Umbilical cord (tissue), 2 donors: Measurements from ENCODE around the gene PFDN6. TPM values are rescaled to one million over a fixed set of nuclear protein-coding genes. Genes with fewer than 3 reads are reported as not detected.
A peak's percentile ranks its signal among the peaks of the same experiment; 100 is the strongest.

ENCODE experiments used
- DNase-seq: peaks from one replicate; pipeline ENCODE4 v3.0.0-alpha.2; 2015; ENCODE audit warnings: low spot score
- total RNA-seq: library from RNA; depleted of rRNA; stranded (reverse); fragments of >200 nt; gene quantifications from one replicate; pipeline ENCODE4 v1.2.3, GENCODE V29; 2014; ENCODE audit warnings: low replicate concordance; ENCODE audit not compliant: insufficient read depth

The PFDN6 gene
- total RNA-seq, 1 donor from 2014 or later, result 10.1 TPM

DNA sequence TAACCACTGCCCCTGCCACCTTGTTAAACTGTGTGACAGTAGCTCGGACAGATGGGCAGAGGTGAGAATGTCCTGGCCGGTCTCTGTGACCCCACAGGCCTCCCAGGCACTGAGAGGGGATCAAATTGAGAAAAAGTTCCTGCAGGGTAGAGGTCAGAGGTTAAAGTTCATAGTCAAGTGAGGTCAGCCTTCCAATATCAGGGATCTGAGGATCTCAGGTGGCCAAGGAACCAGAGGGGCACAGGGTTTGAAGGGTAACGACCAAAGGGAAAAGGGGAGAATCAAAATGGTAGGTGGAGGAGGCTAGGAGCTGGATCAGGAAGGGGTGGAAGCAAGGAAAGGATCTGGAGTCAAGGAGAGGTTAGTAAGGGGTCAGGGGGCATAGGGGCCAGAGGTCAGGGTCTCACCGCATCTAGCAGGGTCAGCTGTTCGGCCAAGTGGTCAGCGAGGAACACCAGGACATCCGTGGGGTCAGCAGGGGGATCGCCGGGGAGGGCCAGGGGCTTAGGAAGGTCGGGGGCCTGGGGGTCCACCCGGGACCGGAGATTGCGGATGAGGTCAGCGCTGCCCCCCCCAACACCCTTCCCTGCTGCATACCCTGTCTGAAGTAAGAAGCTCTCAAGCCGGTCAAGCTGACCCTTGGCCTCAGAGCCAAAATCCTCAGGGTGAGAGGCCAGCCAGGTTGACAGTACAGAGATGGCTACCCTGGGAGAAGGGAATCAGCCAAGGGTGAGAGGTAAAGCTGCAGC is 6.4 kb downstream of the PFDN6 start:
- DNase-seq, result no peak

DNA sequence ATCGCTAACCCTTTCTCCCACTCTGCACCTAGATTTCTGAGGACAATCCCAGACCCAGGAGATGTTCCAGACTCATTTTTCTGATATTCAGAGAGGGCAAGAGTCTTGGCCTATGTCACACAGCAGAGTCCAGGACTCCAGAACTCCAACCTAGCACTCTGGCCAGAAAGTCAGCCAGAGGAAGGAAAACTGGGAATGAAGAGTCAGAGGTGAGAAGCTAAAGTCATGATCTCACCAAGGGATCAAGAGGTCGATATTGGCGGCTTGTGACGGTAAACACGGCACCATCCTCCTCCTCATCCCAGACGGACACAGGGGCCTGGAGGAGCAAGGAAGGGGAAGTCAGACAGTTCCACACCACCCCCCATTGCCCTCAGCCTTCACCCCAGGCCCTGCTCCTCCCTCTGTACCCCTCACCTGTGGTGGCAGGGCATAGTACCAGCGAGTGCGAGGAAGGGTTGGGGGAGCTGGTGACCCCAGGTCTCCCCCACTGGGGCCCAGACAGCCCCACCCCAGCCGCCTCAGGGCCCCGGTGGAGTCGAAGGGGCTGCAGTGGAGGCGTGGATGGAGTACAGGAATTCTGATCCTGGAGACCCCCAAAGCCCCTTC is 7.5 kb downstream of the PFDN6 start:
- no peak for DNase-seq

DNA sequence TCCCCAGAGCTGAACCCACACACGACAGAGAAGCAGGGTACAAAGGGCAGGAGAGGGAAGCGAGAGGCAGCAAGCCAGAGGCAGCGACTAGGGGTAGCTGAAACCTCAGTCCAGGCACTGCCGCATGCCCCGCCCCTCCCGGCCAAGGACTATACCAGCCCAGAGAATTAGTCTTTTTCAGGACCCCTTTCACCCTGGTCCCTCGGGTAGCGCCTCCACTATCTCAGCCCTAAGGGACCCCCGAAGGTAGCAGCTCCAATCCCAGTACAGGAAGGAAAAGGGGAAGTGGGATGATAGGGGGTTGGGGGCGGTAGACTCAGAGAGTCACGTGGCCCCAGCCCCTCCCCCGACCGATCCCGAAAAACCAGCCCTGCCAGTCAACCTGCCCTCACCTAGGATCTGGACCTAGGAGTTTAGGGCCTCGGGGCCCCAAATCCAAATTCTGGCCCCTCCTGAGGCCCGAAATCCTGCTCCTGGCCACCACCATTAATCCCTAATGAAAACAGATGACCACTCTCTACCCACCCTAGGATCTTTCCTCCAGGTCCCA is 8.1 kb downstream of the PFDN6 start:
- DNase-seq, result peak; percentile 72

DNA sequence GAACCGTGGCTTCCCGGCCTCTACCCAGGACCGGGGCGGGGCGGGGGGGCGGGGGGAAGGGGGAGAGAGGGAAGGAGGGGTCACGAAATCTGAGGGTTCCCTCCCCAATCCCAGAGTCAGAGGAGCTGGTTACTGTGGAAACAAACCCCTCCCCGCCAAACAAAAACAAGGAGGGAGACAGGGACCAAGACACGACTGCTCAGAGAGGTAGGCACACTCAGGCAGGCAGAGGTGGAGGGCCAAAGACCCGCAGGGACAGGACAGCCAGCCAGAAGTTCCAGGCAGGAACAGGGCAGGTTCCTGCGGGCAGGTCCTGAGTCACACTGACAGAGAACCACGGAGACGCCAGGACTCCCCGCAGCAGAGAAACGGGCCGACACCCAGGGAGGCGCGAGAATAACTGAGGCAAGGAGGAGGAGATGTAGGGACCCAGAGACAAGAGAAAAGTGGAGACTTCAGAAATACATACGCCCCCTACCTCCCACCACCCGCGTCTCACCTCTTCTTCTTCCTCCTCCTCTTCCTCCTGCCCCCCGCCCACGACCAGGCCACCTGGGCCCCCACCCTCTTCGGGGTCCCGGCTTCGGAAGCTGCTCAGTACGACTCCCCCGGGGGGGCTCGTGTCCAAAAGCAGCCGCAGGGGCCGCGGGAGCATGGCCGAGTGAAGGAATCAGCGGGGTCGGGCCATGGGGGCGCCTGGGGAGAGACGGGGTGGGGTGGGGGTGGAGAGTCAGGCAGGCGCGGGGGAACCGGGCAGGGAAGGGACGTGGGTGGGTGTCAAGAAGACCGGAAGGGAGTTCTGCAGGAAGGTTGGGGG is 8.8 kb downstream of the PFDN6 start:
- DNase-seq, result peak; percentile 93

DNA sequence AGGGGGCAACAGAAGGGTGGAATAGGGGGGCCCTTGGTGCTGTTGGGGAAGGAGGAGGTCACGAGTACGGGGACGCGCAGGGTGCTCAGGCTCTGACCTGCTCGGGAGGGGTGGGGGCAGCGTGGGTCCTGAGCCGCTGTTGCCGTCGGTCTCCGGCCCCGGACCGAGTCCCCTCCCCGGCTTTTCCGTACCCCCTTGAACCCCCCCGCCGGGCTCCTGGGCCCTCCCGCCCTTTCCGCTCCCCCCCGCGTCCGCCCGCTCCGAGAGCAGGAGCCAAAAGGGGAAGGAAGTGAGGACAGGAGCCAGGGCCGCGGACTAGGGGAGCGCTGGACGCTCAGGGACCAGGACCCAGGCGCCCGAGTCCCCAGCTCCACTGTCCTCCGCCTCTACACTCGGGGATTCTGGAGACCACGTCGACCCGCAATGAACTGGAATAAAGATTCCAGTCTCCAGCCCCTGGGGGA is 9.4 kb downstream of the PFDN6 start, which contains the start of gene RGL2:
RGL2 (minus strand) TSS at position 170 of the 464 bp plus-strand sequence. CDS start 332 bp downstream, outside the sequence.
- DNase-seq, result peak; percentile 84

DNA sequence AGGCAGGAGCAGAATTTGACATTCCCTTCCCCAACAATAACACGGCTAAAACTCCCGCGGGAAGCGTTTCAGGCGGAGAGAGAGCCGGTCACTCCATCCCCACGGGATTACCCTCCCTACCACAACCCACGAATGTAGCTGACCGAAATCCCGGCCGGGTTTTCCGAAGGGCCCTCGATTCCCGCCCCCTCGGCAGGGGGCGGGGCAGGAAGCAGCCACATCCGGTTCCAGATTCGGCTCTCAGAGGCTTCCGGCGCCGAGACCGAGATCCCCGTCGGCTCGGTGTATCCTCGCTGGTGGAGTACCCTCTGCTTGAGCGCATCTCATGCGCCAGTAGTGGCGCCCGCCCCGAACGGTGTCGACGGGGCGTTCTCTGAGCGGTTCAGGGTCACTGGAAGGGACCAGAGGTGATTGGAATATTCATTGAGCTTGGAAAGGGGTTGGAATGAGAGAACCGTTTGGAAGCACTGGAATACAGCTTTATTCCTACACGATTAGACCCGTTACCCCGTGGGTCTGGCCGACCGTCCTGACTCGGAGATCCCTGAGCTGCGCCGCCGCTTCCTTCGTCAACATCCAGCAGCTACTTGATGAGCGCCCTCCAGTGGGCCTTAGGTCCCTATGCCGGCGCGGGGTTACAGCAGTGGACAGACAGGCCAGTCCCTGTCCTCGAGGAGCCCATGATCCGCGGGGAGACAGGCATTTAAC is 10.0 kb downstream of the PFDN6 start:
- peak; percentile 95 for DNase-seq

DNA sequence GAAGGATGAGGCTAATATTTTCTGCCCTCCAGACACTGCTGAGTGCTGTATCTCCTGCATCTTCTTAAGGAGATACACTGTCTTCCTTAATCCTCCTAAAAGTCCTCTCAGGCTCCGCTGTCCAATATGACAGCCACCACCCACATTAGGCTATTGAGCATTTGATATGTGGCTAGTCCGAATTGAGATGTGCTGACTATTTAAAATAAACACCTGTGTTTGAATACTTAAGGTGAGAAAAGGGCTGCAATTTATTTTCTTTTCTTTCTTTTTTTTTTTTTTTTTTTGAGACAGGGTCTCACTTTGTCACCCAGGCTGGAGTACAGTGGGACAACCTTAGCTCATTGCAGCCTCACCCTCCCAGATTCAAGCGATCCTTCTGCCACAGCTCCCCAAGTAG is 12.5 kb downstream of the PFDN6 start:
- no peak for DNase-seq

DNA sequence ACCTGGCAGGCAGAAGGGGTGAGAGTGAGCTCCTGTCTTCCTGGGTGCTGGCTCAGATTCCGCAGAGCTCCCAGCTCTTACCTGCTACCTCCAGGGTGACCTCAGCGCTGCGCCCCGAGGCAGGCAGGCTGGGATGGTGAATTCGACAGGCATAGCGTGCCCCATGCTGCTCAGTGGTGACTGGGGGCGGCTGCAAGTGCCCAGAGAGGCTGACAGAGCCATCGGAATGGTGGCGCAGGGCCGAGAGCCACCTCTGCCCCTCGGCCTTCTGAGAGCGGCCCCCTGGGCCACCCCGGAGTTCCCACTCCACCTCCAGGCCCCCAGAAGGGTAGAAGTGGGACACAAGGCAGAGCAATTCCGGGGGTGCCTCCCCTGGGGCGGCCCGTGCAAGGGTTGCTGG is 14.8 kb downstream of the PFDN6 start:
- DNase-seq, result no peak

DNA sequence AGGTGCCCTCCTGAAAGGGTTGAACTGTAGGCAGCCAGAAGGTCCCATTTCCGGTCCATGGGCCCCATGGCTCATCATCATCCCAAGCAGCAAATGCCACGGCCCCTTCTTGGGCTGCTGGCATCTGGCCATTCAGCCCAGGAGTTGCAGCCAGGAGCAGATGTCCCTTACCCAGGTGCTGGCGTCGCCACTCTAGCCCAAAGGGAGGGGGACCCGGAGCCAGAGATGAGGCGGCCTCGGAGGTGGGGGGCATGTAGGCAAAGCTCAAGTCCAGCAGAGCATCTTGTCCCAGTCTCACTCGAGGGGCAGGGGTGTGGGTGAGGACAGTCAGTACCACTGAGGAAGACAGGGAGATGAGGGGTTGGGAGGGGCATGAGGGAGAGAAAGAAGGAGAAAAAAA is 15.7 kb downstream of the PFDN6 start:
- no peak for DNase-seq

DNA sequence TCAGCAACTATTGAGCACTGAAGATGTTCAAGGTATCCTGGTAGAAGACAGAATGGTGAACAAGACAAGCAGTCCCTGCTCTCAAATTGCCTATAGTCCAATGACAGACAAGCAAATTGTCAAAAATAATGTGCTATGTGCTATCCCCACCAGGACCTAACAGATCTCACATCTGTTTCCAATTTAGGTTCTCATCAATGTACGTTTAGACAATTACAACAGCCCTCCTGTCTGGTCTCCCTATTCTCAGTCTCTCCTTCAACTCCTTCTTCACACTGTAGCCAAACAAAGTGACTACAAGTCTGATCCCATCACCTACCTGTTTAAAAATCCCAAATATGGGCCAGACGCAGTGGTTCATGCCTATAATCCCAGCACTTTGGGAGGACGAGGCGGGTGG is 17.0 kb downstream of the PFDN6 start:
- DNase-seq, result no peak

DNA sequence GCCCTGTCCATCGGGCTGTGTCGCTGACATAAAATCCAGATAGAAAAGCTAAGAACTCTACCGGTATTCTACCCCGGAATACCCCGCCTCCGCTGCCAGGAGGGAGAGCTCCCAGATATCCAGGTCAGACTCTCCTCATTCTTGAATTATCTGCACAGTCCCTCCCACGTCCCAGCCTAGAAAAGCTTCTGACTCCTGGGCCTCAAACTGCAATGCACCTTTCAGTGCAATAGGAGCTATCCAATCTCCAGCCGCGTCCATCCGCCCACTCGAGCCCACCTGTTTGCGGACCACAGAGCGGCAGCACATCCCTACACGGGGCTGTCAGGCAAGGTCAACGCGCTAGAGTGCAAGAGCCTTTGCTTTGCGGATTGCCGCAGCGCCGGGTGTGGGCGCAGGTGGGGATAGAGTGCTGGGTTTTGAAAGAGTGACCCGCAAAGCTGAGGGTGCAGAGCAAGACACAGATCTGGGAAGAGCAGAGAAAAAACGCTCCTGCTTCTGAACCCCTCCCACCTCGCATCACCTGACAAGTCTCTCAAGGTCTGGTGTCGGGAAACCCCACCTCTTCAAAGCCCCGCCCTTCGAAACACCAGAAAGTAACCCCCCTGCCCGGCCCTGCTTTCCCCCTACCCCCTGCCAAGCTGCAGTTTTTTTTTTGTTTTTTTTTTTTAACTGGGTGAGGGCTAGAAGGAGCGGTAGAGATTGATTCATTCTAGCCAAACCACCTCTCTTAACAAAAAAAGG is 23.1 kb downstream of the PFDN6 start:
- DNase-seq, result peak; percentile 73

DNA sequence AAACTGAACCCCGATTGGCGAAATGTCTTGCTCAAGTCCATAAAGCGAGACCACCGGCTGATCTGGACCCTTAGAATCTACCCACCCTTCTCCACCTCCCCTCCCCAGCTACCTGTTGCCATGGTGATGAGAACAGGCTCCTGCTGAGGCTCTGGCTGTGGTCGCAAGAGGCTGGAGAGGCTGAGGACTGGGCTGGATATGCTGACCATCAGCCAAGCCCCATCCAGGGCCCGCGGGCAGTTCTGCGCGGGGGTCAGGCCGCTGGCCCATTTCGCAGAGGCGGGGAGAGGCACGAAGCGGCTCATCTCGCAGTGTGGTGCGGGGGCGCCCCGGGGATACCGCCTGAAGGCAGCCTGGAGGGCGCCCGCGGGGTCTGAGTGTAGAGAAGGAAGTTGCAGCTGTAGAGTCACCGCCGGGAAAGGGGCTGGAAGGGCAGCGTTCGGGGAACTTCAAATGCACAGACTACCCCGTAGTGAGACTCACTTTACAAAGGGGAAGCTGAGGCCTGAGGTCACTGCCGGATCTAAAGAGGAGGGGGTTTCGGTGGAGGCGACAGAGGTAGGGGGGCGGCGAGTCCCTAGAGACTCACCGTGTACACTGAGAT is 23.8 kb downstream of the PFDN6 start:
- peak; percentile 54 for DNase-seq

DNA sequence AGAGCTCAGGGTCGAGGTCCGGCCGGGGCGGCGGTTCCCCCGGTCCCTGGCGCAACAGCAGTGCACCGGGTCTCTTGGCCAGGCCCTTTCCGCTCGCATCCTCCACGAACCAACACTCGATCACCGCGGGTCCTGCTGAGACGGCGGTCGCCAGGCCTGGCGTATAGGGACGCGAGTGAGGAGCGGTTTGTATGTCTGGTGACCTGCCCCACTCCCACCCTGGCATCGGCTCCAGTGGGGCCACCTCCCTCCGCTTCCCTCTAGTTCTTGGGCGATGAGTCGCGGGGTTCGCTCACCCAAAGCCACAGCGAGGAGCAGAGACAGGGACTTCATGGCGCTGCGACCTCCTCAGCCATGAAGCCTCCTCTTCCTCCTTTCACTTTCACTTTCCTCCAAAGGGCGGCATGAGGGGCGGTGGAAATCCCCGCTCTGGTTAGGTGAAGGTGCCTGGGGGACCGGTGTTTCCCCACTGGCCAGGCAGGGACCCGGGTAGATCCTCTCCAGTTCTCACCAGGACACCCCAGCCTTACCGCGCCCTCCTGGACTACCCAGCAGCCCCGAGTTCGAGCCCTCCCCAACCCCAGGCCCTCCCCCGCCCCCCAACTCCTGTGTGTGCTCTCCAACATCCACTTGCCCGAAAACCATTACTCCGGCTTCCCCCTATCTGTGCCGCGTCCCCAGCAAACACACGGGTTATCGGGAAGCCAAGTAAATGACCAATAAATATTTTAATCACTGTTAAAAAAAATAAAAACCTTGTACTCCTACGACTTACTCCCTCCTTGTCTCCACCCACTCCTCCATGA is 24.5 kb downstream of the PFDN6 start, which contains the start of gene TAPBP:
TAPBP (minus strand) TSS at position 370 of the 806 bp plus-strand sequence; CDS start at position 333, 37 bp downstream.
- peak; percentile 75 for DNase-seq

DNA sequence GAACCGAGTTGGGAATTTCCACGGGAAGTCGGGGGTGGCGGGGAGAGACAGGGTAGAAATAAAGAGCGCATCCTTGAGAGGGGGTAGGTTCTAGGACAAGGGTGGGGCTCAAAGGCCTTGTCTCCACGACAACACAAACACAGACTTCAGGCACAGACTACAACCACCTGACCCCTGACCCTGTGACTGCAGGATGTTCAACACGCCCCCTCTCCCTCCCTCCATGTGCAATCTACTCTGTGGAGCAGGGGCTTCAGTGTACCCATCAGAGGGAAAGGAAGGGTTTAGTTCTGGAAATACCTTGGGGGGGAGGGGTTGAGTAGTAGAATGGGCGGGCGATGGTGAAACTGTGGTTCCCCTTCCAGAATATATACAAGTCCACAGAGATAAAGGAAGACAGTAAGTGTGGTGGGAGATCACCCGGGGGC is 25.1 kb downstream of the PFDN6 start:
- DNase-seq, result peak; percentile 84

DNA sequence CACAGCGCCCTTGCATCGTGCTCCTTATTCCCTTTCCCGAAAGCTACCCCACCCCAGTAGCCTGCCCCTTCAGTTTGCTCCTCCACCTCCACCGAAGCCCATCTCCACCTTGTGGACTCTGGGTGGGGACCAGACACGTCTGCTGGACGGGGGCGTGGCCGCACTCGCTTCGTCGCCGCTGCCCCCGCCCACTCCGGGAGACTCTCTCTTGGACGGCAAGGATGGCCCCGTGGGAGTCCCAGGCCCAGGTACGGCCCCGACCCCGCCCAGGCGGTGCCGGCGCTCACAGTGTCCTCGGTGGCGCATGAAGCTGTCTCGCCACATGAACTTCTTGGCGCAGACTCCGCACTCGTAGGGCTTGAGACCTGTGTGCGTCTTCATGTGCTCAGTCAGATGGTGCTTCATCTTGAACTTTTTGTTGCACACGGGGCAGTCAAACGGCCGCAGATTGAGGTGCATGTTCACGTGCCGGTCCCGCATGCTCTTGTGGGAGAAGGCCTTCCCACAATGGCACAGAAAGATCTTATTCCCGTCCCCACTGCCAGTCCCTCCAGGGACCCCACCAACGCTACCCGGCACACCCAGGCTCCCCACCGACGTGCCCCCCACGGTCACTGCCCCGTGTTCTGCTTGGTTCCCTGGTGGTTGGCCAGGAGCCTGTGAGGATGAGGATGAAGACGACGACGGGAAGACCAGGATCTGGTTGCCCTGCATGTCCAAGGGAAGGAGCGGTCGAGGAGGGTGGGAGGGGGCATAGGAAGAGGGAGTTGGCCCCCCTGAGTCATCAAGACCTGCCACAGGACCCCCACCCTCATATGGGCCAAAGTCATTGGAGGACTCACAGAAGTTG is 25.8 kb downstream of the PFDN6 start:
- no peak for DNase-seq

DNA sequence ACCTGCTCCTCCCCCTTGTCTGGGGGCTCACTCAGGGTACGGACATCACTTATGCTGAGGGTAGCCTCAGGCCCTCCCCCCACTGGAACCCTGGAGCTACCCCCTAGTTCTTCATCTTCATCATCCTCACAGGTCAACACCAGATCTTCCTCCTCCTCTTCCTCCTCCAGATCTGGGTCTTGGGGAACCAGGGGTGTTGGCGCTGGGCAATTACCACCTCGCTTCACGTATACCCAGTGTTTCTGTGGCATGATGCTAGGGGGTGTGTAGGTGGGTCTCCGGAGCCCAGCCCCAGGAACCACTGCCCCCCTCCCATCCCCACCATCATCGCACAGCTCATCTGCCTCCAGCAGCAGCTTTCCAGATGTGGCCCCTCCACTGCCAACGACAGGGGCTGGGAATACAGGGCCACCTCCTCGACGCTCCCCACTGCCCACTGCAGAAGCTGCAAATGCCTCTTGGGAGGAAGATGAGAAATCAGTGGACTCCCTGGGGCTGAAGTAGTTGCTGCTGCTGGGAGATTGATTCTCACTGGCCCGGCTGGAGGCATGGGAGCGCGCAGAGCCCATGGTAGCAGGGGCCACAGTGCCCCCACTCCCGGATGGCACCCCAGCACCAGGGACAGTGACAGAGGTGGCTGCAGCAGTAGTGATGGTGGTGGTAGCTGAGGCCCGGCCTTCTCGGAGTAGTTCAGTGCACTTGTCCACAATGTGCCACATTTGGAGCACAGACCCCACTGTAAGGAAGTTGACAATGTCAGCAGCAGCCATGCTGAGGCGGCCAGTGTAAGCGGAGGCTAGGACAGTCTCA is 26.6 kb downstream of the PFDN6 start:
- DNase-seq, result no peak
